Suppressor macrophage treated with lipopolysaccharide for 4 hours (primary cell): ENCODE data around the gene NCOA1.
A peak's percentile ranks its signal among the peaks of the same experiment; 100 is the strongest.
"Not testable (repeated sequence)": the region's sequence is repeated elsewhere in the genome, so short reads cannot be mapped to it uniquely, and the experiment has no call there.

Experiments used
- DNase-seq: peaks from one replicate; pipeline ENCODE4 v3.0.0-alpha.2; 2020

The NCOA1 gene

DNA sequence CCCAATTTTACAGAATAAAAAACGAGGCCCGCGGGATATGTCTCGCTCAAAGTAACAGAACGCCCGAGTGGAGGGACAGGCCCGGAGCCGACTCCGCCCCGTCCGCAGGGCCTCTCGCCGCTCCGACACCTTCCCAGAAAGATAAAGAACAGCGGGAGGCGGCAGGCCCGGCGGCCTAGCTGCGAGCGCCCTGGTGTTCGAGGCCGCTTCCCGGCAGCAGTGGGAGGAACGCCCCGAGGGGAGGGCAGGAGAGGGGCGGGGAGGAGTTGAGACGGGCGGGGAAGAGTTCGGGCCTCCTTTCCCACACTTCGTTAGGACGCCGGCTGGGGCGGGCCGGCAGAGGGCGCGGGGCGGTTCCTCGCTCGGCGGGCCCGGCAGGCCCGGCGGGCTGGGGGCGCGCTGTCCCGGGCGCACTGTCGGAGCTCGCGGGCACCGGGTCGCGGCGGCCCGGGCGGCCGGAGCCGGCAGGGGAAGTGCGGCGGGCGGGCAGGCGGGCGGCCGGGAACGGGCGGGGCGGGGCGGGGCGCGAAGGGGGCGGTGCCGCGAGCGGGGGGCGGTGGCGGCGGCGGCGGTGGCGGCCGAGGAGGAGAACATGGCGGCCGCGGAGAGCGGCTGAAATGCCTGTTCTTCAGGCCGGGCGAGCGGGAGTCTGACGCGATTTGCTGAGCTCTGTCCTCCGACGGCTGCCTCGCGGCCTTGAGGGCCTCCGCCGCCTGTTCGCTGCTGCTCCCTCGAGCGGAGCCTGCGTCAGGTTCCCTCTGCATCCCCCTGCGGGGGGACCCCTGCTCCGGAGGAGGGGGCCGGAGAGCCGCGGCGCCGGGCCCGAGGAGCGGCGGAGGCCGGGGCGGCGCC lies at the start of gene NCOA1:
NCOA1 (plus strand) TSS at position 565 of the 852 bp plus-strand sequence. CDS start 167,424 bp downstream, outside the sequence.
- DNase-seq: peak; percentile 94

DNA sequence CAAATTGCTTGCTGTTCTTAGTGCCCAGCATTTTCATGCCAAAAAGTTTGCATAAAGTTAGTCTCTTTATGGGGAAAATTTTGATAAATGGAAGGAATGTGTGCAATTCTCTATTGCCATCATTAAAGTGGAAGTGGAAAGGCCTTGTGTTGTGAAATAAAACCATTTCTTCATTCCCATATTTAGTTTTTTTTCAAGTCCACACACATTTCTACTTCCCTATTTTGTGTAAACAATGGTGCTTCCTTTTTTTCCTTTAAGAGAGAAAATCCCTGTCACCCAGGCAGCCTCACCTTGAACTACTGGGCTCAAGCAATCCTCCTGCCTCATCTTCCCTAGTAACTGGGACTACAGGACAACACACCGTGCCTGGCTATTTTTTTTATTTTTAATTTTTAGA lies 42.3 kb upstream of the NCOA1 start:
- DNase-seq: peak; percentile 87

GRCh38 chr2:24449344-24449743 lies 41.7 kb upstream of the NCOA1 start:
- DNase-seq: no peak

DNA sequence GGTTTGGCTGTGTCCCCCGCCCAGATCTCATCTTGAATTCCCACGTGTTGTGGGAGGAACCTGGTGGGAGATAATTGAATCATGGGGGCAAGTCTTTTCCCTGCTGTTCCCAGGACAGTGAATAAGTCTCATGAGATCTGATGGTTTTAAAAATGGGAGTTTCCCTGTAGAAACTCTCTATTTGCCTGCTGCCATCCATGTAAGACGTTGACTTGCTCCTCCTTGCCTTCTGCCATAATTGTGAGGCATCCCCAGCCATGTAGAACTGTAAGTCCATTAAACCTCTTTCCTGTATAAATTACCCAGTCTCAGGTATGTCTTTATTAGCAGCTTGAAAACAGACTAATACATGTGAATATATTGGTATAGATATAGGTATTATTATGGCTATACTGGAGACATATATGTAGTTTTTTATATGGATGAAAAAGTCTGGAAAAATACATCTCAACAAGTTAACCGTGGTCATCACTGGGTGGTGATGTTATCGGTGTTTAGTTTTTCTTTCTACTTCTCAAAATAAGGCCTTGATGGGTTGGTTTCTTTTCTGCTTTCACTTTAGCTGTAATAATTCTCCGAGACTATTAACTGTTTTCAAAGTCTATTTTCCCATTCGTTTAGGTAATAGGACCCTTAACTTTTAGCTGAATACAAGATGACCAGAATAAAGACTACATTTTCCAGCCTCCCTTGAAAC lies 39.1 kb upstream of the NCOA1 start:
- DNase-seq: peak; percentile 67

- no peak for DNase-seq
These were observed 38.6 kb upstream of the NCOA1 start for GRCh38 chr2:24452502-24452885.

- no peak for DNase-seq
These were observed 37.5 kb upstream of the NCOA1 start for GRCh38 chr2:24453379-24454073.

DNA sequence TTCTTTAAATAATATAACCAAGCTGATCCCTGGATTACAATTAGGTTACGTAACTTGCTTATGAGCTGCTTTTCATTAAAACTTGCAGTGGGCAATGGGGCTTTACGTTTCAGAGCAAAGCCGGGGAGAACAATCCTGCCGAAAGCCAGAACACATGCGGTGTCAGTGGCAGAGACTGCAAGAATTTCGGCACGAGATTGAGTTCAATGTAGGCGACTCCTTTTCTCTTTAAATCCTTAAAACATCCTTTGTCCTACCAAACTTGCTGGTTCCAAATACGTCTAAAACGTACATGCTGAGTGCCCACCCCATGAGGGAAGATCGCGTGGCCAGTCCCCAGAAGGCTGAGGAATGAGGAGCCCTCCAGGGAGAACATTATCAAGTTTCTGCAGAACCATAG lies 36.8 kb upstream of the NCOA1 start:
- no peak for DNase-seq

DNA sequence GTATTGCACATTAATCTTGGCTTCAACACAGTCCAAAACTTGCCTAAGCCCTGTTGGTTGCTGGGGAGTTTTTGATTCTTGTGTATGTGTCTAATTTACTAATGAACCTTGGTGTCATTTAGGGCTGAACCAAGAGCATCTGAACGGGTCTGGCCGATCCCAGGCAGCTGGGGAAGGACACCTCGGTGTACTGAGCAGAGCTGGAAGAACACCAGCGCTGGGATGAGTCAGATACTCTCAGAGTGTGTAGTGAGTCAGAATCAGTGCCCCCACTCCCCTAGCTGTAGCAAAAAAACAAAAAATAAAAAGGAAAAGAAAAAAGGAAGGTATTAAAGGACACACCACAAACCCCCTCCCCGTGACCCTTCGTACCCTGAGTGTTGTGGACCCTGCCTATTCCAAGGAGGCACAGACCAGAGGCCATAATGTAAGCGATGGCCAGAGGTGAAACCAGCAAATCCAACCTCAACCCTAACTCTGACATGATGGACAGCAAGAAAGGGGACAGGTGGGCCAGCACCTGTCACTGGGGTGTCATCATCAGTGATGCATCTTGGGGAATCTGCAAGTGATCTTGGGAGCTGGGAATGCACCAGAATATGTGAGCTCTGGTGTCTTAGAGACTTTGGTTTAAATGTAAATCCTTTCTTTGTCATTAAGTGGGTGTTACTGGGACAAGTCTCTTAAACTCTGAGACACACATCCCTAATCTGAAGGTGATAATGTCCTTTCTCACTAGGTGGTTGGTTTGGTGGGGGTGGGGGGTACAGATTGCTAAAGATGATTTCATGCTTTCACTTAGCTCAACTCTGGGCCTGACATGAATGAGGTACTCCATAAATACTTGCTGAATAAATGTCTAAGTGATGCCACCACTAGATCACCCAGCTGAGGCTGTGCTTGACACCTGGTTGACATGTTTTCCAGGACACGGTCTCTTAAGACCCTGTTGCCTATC lies 34.2 kb upstream of the NCOA1 start:
- DNase-seq: peak; percentile 53

- no peak for DNase-seq
These were observed 33.2 kb upstream of the NCOA1 start for GRCh38 chr2:24457696-24458386.

GRCh38 chr2:24459224-24460161 lies 31.6 kb upstream of the NCOA1 start:
- DNase-seq: no peak

DNA sequence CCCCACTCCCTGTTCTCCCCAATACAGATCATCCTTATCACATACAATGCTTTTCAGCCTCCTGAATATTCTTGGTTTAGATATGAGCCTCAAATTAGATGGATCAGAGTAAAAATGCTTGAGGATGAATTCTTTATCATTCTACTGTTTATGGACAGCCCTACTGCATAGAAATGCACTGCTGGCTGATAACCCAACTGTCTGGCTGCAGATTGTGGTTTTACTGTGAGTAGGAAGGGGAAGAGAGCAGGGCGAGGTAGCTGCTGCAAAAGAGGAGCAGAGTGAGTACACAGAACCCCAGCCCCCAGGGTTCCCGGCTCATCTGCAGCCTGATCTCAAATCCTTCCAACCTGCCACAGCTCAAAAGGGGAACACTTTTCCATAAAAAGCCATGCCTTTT lies 29.4 kb upstream of the NCOA1 start:
- no peak for DNase-seq

- DNase-seq: no peak
These were observed 27.8 kb upstream of the NCOA1 start for GRCh38 chr2:24463271-24463670.

GRCh38 chr2:24466871-24467870 lies 23.9 kb upstream of the NCOA1 start:
- DNase-seq: no peak

DNA sequence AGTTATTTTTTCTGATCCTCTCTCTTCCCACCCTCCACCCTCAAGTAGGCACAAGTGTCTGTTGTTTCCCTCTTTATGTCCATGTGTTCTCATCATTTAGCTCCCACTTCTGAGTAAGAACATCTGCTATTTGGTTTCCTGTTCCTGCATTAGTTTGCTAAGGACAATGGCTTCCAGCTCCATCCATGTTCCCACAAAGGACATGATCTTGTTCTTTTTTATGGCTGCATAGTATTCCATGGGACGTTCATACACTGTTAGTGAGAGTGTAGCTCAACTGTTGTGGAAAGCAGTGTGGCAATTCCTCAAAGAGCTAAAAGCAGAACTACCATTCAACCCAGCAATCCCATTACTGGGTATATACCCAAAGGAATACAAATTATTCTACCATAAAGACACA lies 22.6 kb upstream of the NCOA1 start:
- DNase-seq: not testable (repeated sequence)

DNA sequence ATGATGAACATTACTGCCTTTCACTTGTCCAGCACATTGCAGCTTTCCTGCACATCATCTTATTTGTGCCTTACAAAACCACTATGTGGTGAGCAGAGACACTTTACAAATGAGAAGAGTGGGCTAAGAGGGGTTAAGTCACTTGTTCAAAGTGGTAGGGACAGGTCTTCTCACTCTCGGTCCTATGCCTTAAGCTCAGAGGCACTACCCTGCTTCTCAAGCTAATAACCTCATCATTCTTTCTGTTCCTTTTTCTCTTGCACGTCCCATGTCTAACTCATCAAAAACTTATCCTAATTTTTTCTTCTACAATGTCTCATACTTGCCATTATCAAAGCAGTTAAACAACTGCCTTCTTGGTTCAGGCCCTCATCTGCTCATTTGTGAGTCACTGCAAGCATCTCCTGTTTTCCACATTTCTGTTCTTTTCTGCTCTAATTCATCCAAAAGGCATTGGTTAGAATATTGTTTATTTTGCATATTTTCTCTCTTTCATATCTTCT lies 21.9 kb upstream of the NCOA1 start:
- peak; percentile 47 for DNase-seq

GRCh38 chr2:24471662-24472061 lies 19.4 kb upstream of the NCOA1 start:
- no peak for DNase-seq

DNA sequence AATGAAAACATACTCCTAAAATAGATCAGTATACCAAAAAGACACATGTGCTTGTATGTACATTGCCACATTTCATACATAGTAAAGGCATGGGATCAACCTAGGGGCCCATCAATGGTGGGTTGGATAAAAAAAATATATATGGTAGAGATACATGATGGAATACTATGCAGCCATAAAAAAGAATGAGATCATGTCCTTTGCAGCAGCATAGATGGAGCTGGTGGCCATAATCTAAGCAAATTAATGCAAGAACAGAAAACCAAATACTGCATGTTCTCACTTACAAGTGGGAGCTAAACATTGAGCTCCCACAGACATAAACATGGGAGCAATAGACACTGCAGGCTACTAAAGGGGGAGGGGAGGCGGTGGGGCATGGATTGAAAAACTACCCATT lies 18.6 kb upstream of the NCOA1 start:
- no peak for DNase-seq

GRCh38 chr2:24473626-24474025 lies 17.4 kb upstream of the NCOA1 start:
- DNase-seq: peak; percentile 25

GRCh38 chr2:24474053-24474452 lies 17.0 kb upstream of the NCOA1 start:
- DNase-seq: no peak
